Measurements from ENCODE around the gene LEPR. TPM values are rescaled to one million over a fixed set of nuclear protein-coding genes. Genes with fewer than 3 reads are reported as not detected.

Gene LEPR
- total RNA-seq, 4 donors from 2014 or later = 10.5 to 36.5 (median 17.5) TPM

DNA sequence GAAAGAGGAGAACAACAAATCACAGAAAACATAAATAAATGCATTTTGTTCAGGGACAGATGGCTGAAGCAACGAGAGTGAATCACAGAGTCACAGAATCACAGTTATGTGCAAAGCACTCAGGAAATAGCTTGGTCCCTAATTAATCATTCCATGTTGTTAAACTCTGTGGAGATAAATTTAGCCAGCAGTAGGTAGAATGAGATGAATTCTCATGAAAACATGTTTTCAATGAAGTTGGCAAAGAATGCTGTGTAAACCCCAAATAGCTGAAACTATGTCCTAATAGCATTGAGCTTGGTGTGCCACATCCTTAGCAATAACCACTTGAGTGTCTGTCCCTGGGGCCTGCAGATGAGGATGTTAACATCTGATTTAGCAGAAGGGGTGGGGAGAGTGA, 20.4 kb downstream of the LEPR start:
- no peak for TF ChIP-seq CTCF (IDR thresholded peaks at IDR 0.05; ENCODE audit: low read depth)

DNA sequence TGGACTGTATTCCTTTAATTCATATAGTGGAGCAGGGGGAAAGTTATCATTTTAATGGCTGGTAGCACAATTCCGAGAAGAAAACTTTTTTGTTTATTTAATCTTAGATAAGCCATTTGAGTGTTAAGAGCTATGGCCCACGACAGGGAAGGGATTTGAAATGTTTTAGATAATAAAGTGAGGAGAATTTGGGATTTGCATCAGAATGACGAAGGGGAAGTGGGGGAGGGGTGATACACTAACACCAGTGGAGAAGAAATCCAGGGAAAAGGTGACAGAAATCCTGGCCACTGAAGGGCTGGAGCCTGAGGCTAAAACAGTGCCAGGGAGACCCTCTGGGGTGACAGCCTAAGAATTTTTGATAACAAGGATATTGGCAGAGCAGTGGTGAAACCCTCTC, 21.0 kb downstream of the LEPR start:
- TF ChIP-seq CTCF (IDR thresholded peaks at IDR 0.05; ENCODE audit: low read depth) = no peak

GRCh38 chr1:65442442-65442841, 22.0 kb downstream of the LEPR start:
- TF ChIP-seq CTCF (IDR thresholded peaks at IDR 0.05; ENCODE audit: low read depth) = no peak

- no peak for TF ChIP-seq CTCF (IDR thresholded peaks at IDR 0.05; ENCODE audit: low read depth)
These were observed 23.2 kb downstream of the LEPR start for GRCh38 chr1:65443647-65444046.

DNA sequence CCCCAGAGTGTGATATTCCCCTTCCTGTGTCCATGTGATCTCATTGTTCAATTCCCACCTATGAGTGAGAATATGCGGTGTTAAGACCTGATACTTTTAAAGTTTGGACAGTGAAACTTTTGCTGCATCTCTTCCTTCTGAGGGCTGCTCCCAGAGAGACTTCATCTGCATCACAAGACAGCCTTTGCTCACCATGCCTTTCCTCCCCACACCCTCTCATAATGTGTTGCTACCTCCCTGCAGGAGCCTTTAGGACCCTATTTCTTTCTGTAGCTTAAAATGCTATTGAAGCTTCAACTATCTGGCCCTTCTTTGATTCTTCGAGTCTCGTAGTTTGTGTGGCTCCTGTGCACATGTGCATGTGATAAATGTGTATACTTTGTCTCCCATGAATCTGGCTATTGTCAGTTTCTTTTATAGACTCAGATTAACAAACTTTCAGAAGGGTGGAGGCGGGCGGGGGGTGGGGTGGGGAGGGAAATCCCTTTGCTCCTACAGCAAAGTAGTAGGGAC, 23.7 kb downstream of the LEPR start:
- no peak for TF ChIP-seq CTCF (IDR thresholded peaks at IDR 0.05; ENCODE audit: low read depth)

GRCh38 chr1:65445837-65446236, 25.4 kb downstream of the LEPR start:
- TF ChIP-seq CTCF (IDR thresholded peaks at IDR 0.05; ENCODE audit: low read depth) = no peak

- no peak for TF ChIP-seq CTCF (IDR thresholded peaks at IDR 0.05; ENCODE audit: low read depth)
These were observed 28.9 kb downstream of the LEPR start for GRCh38 chr1:65449214-65449823.
